ENCODE results near the gene UNK.

Gene UNK

GRCh38 chr17:75825748-75826370 is 41.3 kb downstream of the UNK start:
- Mint-ChIP-seq H3K4me1 (peaks cover 27% of the 10 kb centered on the region), H3K36me3 (ENCODE audit: low read depth) (peaks cover 18% of the 10 kb centered on the region), H3K4me3 (peak overlapping the region in 1 of 3 experiments; percentile 2), H3K9me3 (no peaks in the 10 kb centered on the region), H3K27ac (peak overlapping the region; percentile 46 to 90 (median 78)), H3K27me3 (ENCODE audit: low read depth) (no peaks in the 10 kb centered on the region)
- no peak for TF ChIP-seq CTCF (IDR thresholded peaks at IDR 0.05; ENCODE audit: unreplicated experiment in 3 of 3)

GRCh38 chr17:75826561-75827307 is 42.1 kb downstream of the UNK start:
- Mint-ChIP-seq H3K36me3 (ENCODE audit: low read depth) (peaks cover 10% of the 10 kb centered on the region), H3K27ac (peak overlapping the region; percentile 27 to 81 (median 72)), H3K9me3 (no peaks in the 10 kb centered on the region), H3K27me3 (ENCODE audit: low read depth) (no peaks in the 10 kb centered on the region), H3K4me3 (peak overlapping the region in 1 of 3 experiments; percentile 9), H3K4me1 (peaks cover 27% of the 10 kb centered on the region)
- no peak for TF ChIP-seq CTCF (IDR thresholded peaks at IDR 0.05; ENCODE audit: unreplicated experiment in 3 of 3)

GRCh38 chr17:75827308-75828075 is 42.9 kb downstream of the UNK start:
- H3K27me3 Mint-ChIP-seq (ENCODE audit: low read depth), result no peaks in the 10 kb centered on the region
- H3K27ac Mint-ChIP-seq, result peak overlapping the region; percentile 68 to 90 (median 81)
- peaks cover 31% of the 10 kb centered on the region for H3K4me1 Mint-ChIP-seq
- peaks cover 4% of the 10 kb centered on the region for H3K36me3 Mint-ChIP-seq (ENCODE audit: low read depth)
- peak overlapping the region; percentile 43 to 63 (median 44) for H3K4me3 Mint-ChIP-seq
- no peaks in the 10 kb centered on the region for H3K9me3 Mint-ChIP-seq
- peak; percentile 60 to 80 (median 72) for TF ChIP-seq CTCF (IDR thresholded peaks at IDR 0.05; ENCODE audit: unreplicated experiment in 3 of 3)

- Mint-ChIP-seq H3K27ac (peak overlapping the region; percentile 68 to 90 (median 81)), H3K9me3 (no peaks in the 10 kb centered on the region), H3K4me1 (peaks cover 34% of the 10 kb centered on the region), H3K4me3 (peak overlapping the region; percentile 43 to 63 (median 44)), H3K27me3 (ENCODE audit: low read depth) (no peaks in the 10 kb centered on the region), H3K36me3 (ENCODE audit: low read depth) (peaks cover 4% of the 10 kb centered on the region)
- no peak for TF ChIP-seq CTCF (IDR thresholded peaks at IDR 0.05; ENCODE audit: unreplicated experiment in 3 of 3)
Measured at GRCh38 chr17:75828076-75828400, 43.4 kb downstream of the UNK start.

GRCh38 chr17:75828741-75829140 is 44.1 kb downstream of the UNK start:
- Mint-ChIP-seq H3K36me3 (ENCODE audit: low read depth) (peaks cover 4% of the 10 kb centered on the region), H3K4me3 (no peak overlapping the region), H3K4me1 (peaks cover 39% of the 10 kb centered on the region), H3K27ac (peak overlapping the region in 1 of 3 experiments; percentile 81), H3K27me3 (ENCODE audit: low read depth) (no peaks in the 10 kb centered on the region), H3K9me3 (no peaks in the 10 kb centered on the region)
- TF ChIP-seq CTCF (IDR thresholded peaks at IDR 0.05; ENCODE audit: unreplicated experiment in 3 of 3), result no peak

All from nephron (organoid).